ENCODE measurements around the gene ABHD5. TPM values are rescaled to one million over a fixed set of nuclear protein-coding genes. Genes with fewer than 3 reads are reported as not detected.
"Not testable (repeated sequence)": the region's sequence is repeated elsewhere in the genome, so short reads cannot be mapped to it uniquely, and the experiment has no call there.

The ABHD5 gene
- total RNA-seq, 1 donor from 2014 or later, result 17.5 TPM

DNA sequence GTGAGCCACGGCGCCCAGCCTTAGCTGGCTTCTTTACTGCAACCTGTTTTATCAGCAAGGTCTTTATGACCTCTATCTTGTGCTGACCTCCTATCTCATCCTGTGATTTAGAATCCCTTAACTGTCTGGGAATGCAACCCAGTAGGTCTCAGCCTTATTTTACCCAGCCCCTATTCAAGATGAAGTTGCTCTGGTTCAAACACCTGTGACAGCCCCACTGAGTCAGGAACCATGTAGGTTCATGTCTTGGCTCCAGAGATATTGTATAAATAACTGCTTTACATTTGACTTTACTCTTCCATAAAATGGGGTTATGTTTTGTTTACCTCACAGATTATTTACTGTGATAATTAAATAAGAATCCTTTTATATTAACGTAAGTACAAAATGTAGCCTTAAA, 41.8 kb upstream of the ABHD5 start:
- no peaks in the 10 kb centered on the region for H3K4me1 Mint-ChIP-seq (ENCODE audit: unreplicated experiment)
- H3K4me3 Mint-ChIP-seq (ENCODE audit: unreplicated experiment), result no peak overlapping the region
- no peaks in the 10 kb centered on the region for H3K9me3 Mint-ChIP-seq (ENCODE audit: unreplicated experiment)
- DNase-seq (ENCODE audit: low spot score), result no peak
- TF ChIP-seq CTCF (IDR thresholded peaks at IDR 0.05; ENCODE audit: unreplicated experiment), result no peak
- H3K27ac Mint-ChIP-seq (ENCODE audit: unreplicated experiment), result no peak overlapping the region
- H3K36me3 Mint-ChIP-seq (ENCODE audit: low read depth, unreplicated experiment), result no peaks in the 10 kb centered on the region
- H3K27me3 Mint-ChIP-seq (ENCODE audit: unreplicated experiment), result no peaks in the 10 kb centered on the region

DNA sequence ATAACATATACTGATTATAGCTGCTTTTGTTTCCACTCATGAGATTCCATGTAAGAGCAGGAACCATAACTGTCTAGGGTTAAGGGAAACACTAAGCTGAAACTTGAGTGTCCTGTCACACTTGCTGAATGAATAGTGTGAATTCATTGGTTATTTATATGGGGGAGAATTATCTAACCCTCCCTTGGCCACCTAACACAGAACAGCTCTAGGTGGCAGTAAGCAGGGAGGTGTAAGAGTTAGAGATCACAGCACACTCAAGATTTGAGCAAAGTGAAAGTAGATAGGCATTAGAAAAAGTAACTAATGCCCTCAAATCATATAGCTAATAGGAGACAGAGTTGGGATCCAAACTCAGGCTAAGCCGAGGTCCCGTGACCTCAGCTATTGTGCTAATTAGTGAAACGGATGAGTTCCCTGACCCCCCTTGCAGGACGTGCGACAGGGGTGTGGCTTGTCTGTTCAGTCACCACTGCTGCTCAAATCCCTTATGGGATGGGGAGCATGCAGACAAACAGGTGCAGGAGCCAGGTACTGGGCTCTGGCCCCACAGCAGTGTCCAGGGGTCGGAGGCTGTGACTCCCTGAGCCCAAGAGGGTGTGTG, 41.3 kb upstream of the ABHD5 start:
- Mint-ChIP-seq H3K36me3 (ENCODE audit: low read depth, unreplicated experiment) (no peaks in the 10 kb centered on the region), H3K9me3 (ENCODE audit: unreplicated experiment) (no peaks in the 10 kb centered on the region), H3K4me1 (ENCODE audit: unreplicated experiment) (no peaks in the 10 kb centered on the region), H3K27ac (ENCODE audit: unreplicated experiment) (no peak overlapping the region), H3K4me3 (ENCODE audit: unreplicated experiment) (no peak overlapping the region), H3K27me3 (ENCODE audit: unreplicated experiment) (no peaks in the 10 kb centered on the region)
- no peak for TF ChIP-seq CTCF (IDR thresholded peaks at IDR 0.05; ENCODE audit: unreplicated experiment)
- no peak for DNase-seq (ENCODE audit: low spot score)

DNA sequence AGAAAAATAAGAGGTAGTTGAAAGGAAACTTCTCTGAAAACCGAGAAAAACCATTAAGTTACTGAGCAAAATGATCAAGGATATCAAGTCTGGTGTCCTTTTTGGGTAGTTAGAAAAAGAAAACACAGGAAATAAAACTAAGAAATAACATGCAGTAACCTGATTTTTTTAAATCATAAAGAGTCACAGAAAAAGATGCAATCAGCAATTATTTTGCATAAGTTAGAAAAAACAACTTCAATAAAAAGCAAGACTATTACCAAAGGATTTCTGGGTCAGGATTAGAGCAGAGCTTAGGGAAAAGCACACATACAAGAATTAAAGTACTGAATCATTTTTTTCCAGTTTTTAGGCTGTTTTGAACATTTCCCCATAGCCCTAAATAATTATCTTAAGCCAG, 40.4 kb upstream of the ABHD5 start:
- no peaks in the 10 kb centered on the region for H3K9me3 Mint-ChIP-seq (ENCODE audit: unreplicated experiment)
- DNase-seq (ENCODE audit: low spot score), result no peak
- TF ChIP-seq CTCF (IDR thresholded peaks at IDR 0.05; ENCODE audit: unreplicated experiment), result no peak
- H3K4me1 Mint-ChIP-seq (ENCODE audit: unreplicated experiment), result no peaks in the 10 kb centered on the region
- no peaks in the 10 kb centered on the region for H3K27me3 Mint-ChIP-seq (ENCODE audit: unreplicated experiment)
- H3K4me3 Mint-ChIP-seq (ENCODE audit: unreplicated experiment), result no peak overlapping the region
- no peak overlapping the region for H3K27ac Mint-ChIP-seq (ENCODE audit: unreplicated experiment)
- no peaks in the 10 kb centered on the region for H3K36me3 Mint-ChIP-seq (ENCODE audit: low read depth, unreplicated experiment)

DNA sequence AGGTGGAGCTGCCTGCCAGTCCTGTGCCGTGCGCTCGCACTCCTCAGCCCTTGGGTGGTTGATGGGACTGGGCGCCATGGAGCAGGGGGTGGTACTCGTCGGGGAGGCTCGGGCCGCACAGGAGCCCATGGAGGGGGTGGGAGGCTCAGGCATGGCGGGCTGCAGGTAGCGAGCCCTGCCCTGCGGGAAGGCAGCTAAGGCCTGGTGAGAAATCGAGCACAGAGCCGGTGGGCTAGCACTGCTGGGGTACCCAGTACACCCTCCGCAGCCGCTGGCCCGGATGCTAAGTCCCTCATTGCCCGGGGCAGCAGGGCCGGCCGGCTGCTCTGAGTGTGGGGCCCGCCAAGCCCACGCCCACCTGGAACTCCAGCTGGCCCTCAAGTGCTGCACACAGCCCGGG, 34.3 kb upstream of the ABHD5 start:
- H3K36me3 Mint-ChIP-seq (ENCODE audit: low read depth, unreplicated experiment); H3K4me3 Mint-ChIP-seq (ENCODE audit: unreplicated experiment); H3K27me3 Mint-ChIP-seq (ENCODE audit: unreplicated experiment); DNase-seq (ENCODE audit: low spot score); H3K9me3 Mint-ChIP-seq (ENCODE audit: unreplicated experiment); H3K27ac Mint-ChIP-seq (ENCODE audit: unreplicated experiment); H3K4me1 Mint-ChIP-seq (ENCODE audit: unreplicated experiment): not testable (repeated sequence)

GRCh38 chr3:43659250-43659880, 31.4 kb upstream of the ABHD5 start:
- Mint-ChIP-seq H3K4me3 (ENCODE audit: unreplicated experiment) (no peak overlapping the region), H3K36me3 (ENCODE audit: low read depth, unreplicated experiment) (no peaks in the 10 kb centered on the region), H3K4me1 (ENCODE audit: unreplicated experiment) (no peaks in the 10 kb centered on the region), H3K27me3 (ENCODE audit: unreplicated experiment) (no peaks in the 10 kb centered on the region), H3K27ac (ENCODE audit: unreplicated experiment) (no peak overlapping the region), H3K9me3 (ENCODE audit: unreplicated experiment) (no peaks in the 10 kb centered on the region)
- DNase-seq (ENCODE audit: low spot score), result no peak
- TF ChIP-seq CTCF (IDR thresholded peaks at IDR 0.05; ENCODE audit: unreplicated experiment), result no peak

GRCh38 chr3:43661376-43661775, 29.4 kb upstream of the ABHD5 start:
- H3K4me3 Mint-ChIP-seq (ENCODE audit: unreplicated experiment); H3K27me3 Mint-ChIP-seq (ENCODE audit: unreplicated experiment); H3K9me3 Mint-ChIP-seq (ENCODE audit: unreplicated experiment); H3K27ac Mint-ChIP-seq (ENCODE audit: unreplicated experiment); H3K4me1 Mint-ChIP-seq (ENCODE audit: unreplicated experiment); H3K36me3 Mint-ChIP-seq (ENCODE audit: low read depth, unreplicated experiment); DNase-seq (ENCODE audit: low spot score): not testable (repeated sequence)

DNA sequence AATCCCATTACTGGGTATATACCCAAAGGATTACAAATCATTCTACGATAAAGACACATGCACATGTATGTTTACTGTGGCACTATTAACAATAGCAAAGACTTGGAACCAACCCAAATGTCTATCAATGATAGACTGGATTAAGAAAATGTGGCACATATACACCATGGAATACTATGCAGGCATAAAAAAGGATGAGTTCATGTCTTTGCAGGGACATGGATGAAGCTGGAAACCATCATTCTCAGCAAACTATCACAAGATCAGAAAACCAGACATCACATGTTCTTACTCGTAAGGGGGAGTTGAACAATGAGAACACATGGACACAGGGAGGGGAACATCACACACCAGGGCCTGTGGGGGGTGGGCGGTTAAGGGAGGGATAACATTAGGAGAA, 25.7 kb upstream of the ABHD5 start:
- H3K4me3 Mint-ChIP-seq (ENCODE audit: unreplicated experiment); DNase-seq (ENCODE audit: low spot score); H3K9me3 Mint-ChIP-seq (ENCODE audit: unreplicated experiment); H3K36me3 Mint-ChIP-seq (ENCODE audit: low read depth, unreplicated experiment); H3K27me3 Mint-ChIP-seq (ENCODE audit: unreplicated experiment); H3K27ac Mint-ChIP-seq (ENCODE audit: unreplicated experiment); H3K4me1 Mint-ChIP-seq (ENCODE audit: unreplicated experiment): not testable (repeated sequence)

Measured in endothelial cell (in vitro differentiated cells).